ENCODE results near the gene NOL4L. TPM values are rescaled to one million over a fixed set of nuclear protein-coding genes. Genes with fewer than 3 reads are reported as not detected.

Gene NOL4L
- total RNA-seq, 1 donor from 2014 or later = 13.2 TPM

DNA sequence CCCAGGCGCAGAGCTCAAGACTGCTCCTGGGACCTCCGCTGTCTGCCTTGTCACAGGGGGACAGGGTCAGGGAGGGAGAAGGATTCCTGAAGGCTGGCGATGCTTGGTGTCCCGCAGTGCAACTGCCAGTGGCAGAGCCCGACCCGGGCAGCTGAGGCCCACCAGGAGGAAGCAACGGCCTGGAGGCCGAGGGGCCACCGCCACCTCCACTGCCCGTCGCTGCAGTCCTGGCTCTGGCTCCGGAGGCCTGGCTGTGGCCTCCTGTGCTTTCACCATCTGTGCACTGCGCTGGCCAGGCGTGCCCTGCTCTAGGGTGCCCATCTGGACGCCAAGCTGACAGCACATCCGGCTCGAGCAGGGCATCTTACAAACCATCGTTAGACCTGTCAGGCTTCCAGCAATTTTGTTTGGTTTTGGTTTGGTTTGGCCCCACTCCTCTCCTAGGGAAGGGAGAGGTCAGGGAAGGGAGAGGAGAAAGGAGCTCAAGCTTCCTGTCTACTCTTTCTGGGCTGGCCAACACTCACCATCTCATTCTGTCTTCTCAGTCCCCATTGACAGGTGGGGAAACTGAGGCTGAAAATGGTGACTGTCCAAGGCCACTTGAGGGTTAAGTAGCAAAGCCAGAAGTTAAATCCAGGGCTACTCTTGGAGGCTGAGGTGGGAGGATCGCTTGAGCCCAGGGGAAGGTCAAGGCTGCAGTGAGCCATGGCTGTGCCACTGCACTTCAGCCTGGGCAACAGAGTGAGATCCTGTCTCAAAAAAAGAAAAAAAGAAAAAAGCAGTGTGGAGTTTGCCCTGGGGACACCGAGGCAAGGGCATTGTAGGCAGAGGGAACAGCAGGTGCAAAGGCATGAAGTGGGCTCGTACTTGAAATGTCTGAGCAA, 37.7 kb upstream of the NOL4L start:
- no peak for DNase-seq (ENCODE audit: low spot score)
- H3K4me1 Mint-ChIP-seq (ENCODE audit: low read depth) = no peaks in the 10 kb centered on the region
- peaks cover 3% of the 10 kb centered on the region for H3K27me3 Mint-ChIP-seq (ENCODE audit: low read depth)
- no peak overlapping the region for H3K27ac Mint-ChIP-seq
- no peaks in the 10 kb centered on the region for H3K9me3 Mint-ChIP-seq
- H3K36me3 Mint-ChIP-seq (ENCODE audit: low read depth) = no peaks in the 10 kb centered on the region
- intact Hi-C loops (cut with micrococcal nuclease) = no loop called here
- H3K4me3 Mint-ChIP-seq (ENCODE audit: low read depth) = no peak overlapping the region

DNA sequence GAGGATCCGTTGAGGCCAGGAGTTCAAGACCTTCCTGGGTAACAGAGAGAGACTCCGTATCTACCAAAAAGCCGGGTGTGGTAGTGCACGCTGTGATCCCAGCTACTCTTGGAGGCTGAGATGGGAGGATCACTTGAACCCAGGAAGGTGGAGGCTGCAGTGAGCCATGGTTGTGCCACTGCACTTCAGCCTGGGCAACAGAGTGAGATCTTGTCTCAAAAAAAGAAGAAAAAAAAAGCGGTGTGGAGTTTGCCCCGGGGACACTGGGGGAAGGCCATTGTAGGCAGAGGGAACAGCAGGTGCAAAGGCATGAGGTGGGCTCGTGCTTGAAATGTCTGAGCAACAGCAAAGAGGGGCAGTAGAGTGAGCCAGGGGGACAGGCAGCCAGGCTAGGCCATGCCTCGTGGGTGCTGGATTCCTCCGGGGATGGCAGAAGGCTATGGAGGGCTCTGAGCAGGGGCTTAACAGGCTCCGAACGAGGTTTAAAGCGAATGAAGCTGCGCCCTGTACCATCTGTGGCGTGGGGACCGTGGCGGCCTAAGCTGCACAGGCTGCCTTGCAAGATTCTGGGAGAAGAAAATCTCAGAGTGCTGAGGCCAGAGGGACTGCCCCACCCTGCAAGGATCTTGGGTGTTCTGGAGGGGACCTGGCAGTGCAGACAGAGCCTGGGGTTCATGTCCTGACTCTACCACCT, 36.9 kb upstream of the NOL4L start:
- no peaks in the 10 kb centered on the region for H3K9me3 Mint-ChIP-seq
- H3K27ac Mint-ChIP-seq = no peak overlapping the region

DNA sequence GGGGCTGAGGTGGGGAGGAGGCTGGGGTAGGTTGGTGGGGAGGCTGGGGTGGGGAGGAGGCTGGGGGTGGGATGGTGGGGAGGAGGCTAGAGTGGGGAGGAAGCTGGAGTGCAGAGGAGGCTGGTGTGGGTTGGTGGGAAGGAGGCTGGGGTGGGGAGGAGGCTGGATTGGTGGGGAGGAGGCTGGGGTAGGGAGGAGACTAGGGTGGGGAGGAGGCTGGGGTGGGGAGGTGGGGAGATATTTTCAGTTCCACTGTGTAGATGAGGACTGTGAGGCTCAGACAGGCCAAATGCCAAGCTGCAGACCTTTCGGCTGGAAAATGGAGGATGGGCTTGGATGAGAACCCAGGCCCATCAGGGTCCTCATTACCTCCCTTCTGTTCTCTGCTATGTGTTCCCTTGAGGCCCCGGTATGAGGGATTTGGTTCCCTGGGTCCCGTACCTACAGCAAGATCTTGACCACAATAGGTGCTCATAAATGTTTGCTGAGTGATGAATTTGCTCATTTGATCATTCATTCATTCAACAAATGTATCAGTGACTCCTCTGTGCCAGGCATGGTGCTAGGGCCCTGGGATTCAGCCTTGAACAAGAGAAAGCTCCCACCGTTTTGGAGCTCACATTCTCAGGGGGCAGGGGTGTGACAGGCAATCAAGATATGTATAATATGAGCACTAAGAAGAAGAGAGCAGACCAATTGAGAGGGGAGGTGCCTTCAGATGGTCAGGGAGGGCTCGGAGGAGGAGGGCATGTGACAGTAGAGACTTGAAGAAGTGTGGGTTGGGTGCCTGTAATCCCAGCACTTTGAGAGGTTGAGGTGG, 36.1 kb upstream of the NOL4L start:
- H3K4me3 Mint-ChIP-seq (ENCODE audit: low read depth) = no peak overlapping the region
- no peak for DNase-seq (ENCODE audit: low spot score)
- intact Hi-C loops (cut with micrococcal nuclease) = no loop called here
- H3K27me3 Mint-ChIP-seq (ENCODE audit: low read depth) = peaks cover 3% of the 10 kb centered on the region
- no peaks in the 10 kb centered on the region for H3K4me1 Mint-ChIP-seq (ENCODE audit: low read depth)
- H3K36me3 Mint-ChIP-seq (ENCODE audit: low read depth) = no peaks in the 10 kb centered on the region
- H3K9me3 Mint-ChIP-seq = no peaks in the 10 kb centered on the region
- H3K27ac Mint-ChIP-seq = no peak overlapping the region

More for the DNA sequence above, 36.9 kb upstream of the NOL4L start:
- intact Hi-C loops (cut with micrococcal nuclease) = no loop called here
- Mint-ChIP-seq H3K36me3 (ENCODE audit: low read depth) (no peaks in the 10 kb centered on the region), H3K27me3 (ENCODE audit: low read depth) (peaks cover 3% of the 10 kb centered on the region), H3K4me1 (ENCODE audit: low read depth) (no peaks in the 10 kb centered on the region), H3K4me3 (ENCODE audit: low read depth) (no peak overlapping the region)
- no peak for DNase-seq (ENCODE audit: low spot score)

DNA sequence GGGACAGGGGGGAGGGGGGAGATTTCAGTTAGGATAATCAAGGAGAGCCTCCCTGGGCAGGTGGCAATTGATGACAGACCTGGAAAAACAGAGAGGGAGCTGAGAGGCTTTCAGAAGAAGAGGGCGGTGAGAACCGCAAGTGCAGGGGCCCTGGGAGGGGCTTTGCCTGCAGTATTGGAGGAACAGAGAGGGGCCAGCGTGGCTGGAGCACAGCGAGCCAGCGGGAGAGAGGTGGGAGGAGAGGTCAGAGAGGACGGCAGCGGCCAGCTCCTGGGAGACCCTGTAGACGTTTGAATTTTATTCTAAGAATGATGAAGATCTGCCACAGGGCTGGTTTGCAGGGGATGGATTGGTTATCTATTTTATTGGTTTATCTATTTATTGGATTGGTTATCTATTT, 34.5 kb upstream of the NOL4L start:
- DNase-seq (ENCODE audit: low spot score) = no peak
- Mint-ChIP-seq H3K27me3 (ENCODE audit: low read depth) (peaks cover 6% of the 10 kb centered on the region), H3K4me3 (ENCODE audit: low read depth) (no peak overlapping the region), H3K4me1 (ENCODE audit: low read depth) (no peaks in the 10 kb centered on the region), H3K36me3 (ENCODE audit: low read depth) (no peaks in the 10 kb centered on the region), H3K27ac (no peak overlapping the region), H3K9me3 (no peaks in the 10 kb centered on the region)
- intact Hi-C loops (cut with micrococcal nuclease) = no loop called here

DNA sequence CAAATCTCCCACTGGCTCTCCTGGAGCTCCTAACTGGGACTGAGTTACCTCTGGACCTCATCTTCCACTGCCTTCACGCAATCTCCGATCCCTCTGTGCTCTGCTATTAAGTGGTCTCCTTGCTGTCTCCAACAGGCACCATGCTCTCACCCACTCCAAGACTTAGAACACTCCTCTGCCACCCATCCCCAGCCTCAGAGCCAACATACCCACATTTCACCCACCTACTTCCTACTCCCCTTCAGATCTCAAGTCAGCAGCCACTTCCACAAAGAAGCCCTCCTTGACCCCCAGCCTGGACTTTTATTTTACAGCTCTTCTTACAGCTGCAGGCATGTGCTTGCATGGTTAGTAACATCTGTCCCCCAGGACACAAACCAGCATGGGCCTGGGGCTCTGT, 29.6 kb upstream of the NOL4L start:
- H3K36me3 Mint-ChIP-seq (ENCODE audit: low read depth) = no peaks in the 10 kb centered on the region
- no peak overlapping the region for H3K27ac Mint-ChIP-seq
- intact Hi-C loops (cut with micrococcal nuclease) = no loop called here
- no peaks in the 10 kb centered on the region for H3K9me3 Mint-ChIP-seq
- no peak overlapping the region for H3K4me3 Mint-ChIP-seq (ENCODE audit: low read depth)
- no peak for DNase-seq (ENCODE audit: low spot score)
- H3K27me3 Mint-ChIP-seq (ENCODE audit: low read depth) = peaks cover 3% of the 10 kb centered on the region
- H3K4me1 Mint-ChIP-seq (ENCODE audit: low read depth) = no peaks in the 10 kb centered on the region

DNA sequence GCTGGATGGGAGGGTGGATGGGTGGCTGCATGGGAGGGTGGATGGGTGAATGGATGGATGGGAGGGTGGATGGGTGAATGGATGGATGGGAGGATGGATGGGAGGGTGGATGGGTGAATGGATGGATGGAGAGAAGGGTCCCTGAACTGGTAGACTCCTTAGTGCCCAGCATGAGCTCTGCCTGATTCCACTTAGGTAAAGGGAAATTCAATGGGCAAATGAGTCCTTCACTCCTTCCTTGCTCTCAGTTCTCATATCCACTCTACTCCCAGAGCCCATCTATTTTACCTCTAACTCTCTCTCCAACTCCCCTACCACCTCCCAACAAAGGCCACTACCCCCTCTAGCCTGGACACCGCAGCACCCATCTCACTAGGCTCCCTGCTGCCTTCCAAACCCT, 29.2 kb upstream of the NOL4L start:
- H3K9me3 Mint-ChIP-seq = no peaks in the 10 kb centered on the region
- no peak overlapping the region for H3K27ac Mint-ChIP-seq
- no peak overlapping the region for H3K4me3 Mint-ChIP-seq (ENCODE audit: low read depth)
- DNase-seq (ENCODE audit: low spot score) = no peak
- no peaks in the 10 kb centered on the region for H3K36me3 Mint-ChIP-seq (ENCODE audit: low read depth)
- H3K4me1 Mint-ChIP-seq (ENCODE audit: low read depth) = no peaks in the 10 kb centered on the region
- peaks cover 3% of the 10 kb centered on the region for H3K27me3 Mint-ChIP-seq (ENCODE audit: low read depth)
- intact Hi-C loops (cut with micrococcal nuclease) = no loop called here

DNA sequence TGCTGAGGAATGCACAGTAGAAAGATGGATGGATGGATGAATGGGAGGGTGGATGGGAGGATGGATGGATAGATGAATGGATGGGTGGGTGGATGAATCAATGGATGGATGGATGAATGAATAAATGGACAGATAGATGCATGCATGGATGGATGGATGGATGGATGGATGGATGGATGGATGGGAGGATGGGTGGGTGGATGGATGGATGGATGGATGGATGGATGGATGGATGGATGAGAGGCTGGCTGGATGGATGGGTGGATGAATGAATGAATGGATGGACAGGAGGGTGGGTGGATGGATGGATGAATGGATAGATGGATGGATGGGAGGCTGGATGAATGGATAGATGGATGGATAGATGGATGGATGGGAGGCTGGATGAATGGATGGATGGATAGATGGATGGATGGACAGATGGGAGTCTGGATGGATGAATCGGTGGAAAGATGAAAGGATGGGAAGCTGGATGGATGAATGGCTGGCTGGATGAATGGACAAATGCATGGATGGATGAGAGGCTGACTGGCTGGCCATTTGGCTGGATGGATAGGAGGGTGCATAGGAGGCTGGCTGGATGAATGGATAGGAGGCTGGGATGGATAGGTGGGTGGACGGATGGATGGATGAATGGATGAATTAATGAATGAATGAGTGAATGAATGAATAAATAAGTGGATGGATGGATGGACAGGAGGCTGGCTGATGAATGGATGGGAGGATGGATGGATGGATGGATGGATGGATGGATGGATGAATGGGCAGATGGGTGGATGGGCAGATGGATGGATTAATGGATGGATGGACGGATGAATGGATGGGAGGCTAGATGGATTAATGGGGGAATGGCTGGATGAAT, 28.3 kb upstream of the NOL4L start:
- no peaks in the 10 kb centered on the region for H3K9me3 Mint-ChIP-seq
- DNase-seq (ENCODE audit: low spot score) = no peak
- no peak overlapping the region for H3K27ac Mint-ChIP-seq
- H3K36me3 Mint-ChIP-seq (ENCODE audit: low read depth) = no peaks in the 10 kb centered on the region
- intact Hi-C loops (cut with micrococcal nuclease) = no loop called here
- H3K4me1 Mint-ChIP-seq (ENCODE audit: low read depth) = no peaks in the 10 kb centered on the region
- no peak overlapping the region for H3K4me3 Mint-ChIP-seq (ENCODE audit: low read depth)
- H3K27me3 Mint-ChIP-seq (ENCODE audit: low read depth) = peaks cover 3% of the 10 kb centered on the region

DNA sequence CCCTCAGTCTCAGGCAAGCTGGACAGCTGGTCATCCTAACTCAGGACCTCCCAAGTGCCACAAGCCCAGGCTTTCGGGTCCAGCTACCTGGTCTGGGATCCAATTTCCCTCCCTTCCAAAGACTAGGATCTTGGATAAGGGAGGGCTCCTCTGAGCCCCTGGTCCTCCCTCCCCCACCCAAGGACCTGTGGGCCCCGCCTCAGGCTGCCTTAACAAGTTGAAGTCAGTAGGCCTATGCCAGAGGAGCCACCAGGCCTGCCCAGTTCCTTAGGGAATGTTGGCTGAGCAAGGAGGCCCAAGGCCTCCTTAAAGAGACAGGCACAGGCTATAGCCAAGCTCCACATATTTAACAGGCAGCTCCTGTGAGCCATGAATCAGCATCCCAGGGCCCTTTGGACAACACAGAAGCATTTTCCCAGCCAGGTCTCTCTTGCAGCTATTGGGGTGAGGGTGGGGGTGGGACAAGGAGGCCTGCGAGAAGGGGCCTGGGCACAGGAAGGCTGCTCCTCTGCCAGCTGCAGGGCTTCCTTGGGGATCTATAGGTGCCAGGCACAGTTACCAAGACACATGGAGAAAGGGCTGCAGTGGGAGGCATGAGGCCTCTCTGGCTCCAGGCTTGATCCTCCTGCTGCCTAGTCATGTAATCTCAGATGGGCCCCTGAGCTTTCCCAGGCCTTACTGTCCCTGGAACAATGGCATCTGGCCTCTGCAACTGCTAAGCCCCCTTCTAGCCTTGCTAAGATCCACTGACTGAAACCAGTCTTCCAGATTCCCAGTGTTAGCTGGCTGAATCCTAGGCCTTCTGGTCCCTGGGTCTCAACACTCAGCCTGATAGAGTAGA, 27.4 kb upstream of the NOL4L start:
- Mint-ChIP-seq H3K36me3 (ENCODE audit: low read depth) (no peaks in the 10 kb centered on the region), H3K4me3 (ENCODE audit: low read depth) (no peak overlapping the region), H3K4me1 (ENCODE audit: low read depth) (no peaks in the 10 kb centered on the region), H3K27me3 (ENCODE audit: low read depth) (peaks cover 3% of the 10 kb centered on the region), H3K9me3 (no peaks in the 10 kb centered on the region), H3K27ac (no peak overlapping the region)
- DNase-seq (ENCODE audit: low spot score) = no peak
- intact Hi-C loops (cut with micrococcal nuclease) = no loop called here

DNA sequence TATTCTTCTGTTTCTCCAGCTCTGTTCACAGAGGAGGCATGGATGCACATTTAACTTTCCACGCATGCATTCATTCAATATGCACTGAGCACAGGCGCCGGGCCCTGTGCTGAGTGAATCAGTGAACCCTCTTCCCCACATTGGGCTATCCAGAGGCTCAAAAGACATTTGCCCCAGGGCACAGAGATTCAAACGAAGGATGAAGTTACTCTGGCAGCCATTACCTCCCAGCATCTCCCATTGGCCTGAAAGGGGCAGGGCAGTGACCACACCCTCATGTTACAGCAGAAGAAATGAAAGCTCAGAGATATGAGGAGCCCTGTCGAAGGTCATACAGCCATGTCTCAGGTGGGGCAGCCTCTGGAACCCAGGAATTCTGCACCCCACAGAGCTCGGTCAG, 26.7 kb upstream of the NOL4L start:
- no peak overlapping the region for H3K27ac Mint-ChIP-seq
- H3K4me1 Mint-ChIP-seq (ENCODE audit: low read depth) = no peaks in the 10 kb centered on the region
- no peaks in the 10 kb centered on the region for H3K36me3 Mint-ChIP-seq (ENCODE audit: low read depth)
- no peak for DNase-seq (ENCODE audit: low spot score)
- intact Hi-C loops (cut with micrococcal nuclease) = no loop called here
- H3K4me3 Mint-ChIP-seq (ENCODE audit: low read depth) = no peak overlapping the region
- no peaks in the 10 kb centered on the region for H3K9me3 Mint-ChIP-seq
- H3K27me3 Mint-ChIP-seq (ENCODE audit: low read depth) = peaks cover 5% of the 10 kb centered on the region

DNA sequence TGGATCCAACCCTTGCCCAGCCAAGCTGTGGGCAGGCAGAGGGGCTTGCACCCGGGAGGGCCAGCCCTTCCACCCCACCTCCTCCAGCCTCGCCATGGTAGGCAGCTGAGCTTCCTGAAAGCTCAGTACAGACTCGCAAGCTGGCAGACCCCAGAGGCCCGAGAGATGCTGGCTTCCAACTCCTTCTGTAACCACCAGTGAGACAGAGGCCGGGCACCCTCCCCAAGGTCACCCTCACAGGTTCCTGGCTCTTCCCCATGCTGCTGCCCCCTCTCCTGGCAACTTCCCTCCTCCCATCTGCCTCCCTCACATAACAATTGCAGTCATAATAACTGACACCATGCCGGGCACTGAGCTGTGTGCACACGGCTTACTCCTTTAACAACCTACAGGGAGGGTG, 26.2 kb upstream of the NOL4L start:
- H3K4me1 Mint-ChIP-seq (ENCODE audit: low read depth) = no peaks in the 10 kb centered on the region
- intact Hi-C loops (cut with micrococcal nuclease) = no loop called here
- H3K36me3 Mint-ChIP-seq (ENCODE audit: low read depth) = no peaks in the 10 kb centered on the region
- H3K27ac Mint-ChIP-seq = no peak overlapping the region
- H3K4me3 Mint-ChIP-seq (ENCODE audit: low read depth) = no peak overlapping the region
- H3K9me3 Mint-ChIP-seq = no peaks in the 10 kb centered on the region
- peaks cover 5% of the 10 kb centered on the region for H3K27me3 Mint-ChIP-seq (ENCODE audit: low read depth)
- DNase-seq (ENCODE audit: low spot score) = no peak

DNA sequence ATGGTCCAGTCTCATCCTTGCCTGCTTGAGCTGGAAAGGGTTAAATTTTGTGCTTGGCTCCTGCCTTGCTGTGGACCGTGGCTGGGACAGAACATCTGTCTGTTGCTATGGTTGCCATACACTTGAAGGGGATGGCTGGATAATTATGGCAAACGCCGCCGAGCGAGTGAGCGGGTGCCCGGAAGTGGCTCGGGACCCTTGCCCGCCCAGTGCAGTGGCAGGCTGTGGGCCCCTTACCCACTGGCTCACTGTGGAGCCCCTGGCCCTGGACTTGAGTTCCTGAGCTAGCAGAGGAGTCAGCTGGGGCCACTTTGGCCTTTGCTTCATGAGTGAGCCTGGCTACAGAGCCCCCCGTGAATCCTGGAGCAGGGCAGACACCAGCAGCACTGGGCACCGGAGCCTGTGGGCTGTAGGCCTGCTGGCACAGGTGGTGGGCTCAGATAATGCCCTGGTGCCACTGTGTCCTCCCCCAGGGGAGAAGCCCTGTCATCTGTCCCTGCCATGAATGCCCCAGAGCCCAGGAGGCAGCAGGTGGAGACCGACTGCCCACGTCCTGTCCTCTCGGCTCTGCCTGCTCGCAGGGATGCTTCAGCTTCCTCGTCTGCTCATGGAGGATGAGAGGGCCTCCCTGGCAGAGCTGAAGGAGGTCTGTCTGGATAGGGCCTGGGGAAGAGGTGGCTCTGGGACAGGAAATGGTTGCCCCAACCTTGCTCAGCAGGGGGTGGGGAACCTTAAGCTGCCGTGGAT, 25.5 kb upstream of the NOL4L start:
- H3K9me3 Mint-ChIP-seq = no peaks in the 10 kb centered on the region
- intact Hi-C loops (cut with micrococcal nuclease) = no loop called here
- no peak overlapping the region for H3K4me3 Mint-ChIP-seq (ENCODE audit: low read depth)
- no peak for DNase-seq (ENCODE audit: low spot score)
- H3K27ac Mint-ChIP-seq = no peak overlapping the region
- peaks cover 5% of the 10 kb centered on the region for H3K27me3 Mint-ChIP-seq (ENCODE audit: low read depth)
- no peaks in the 10 kb centered on the region for H3K4me1 Mint-ChIP-seq (ENCODE audit: low read depth)
- no peaks in the 10 kb centered on the region for H3K36me3 Mint-ChIP-seq (ENCODE audit: low read depth)

Measured in activated T-helper 2 cell treated with anti-CD3 and anti-CD28 coated beads, Interferon-gamma antibody, Interleukin-2, Interleukin-4, amounts not matched to agents 10 μg/mL and 5 μg/mL and 100 μg/mL, durations not matched to agents 14 hours and 24 hours and 36 hours (primary cell).